C4-2B (cell line): Measurements from ENCODE around the gene ANK3.

ENCODE experiments used
- CTCF ChIP-seq: fragments of 450-650 bp; conservative IDR thresholded peaks from 2 replicates; pipeline ENCODE4 v1.5.1; 2017; ENCODE audit warnings: mild to moderate bottlenecking
- ZFX ChIP-seq: fragments of 450-650 bp; IDR thresholded peaks from 2 replicates; pipeline ENCODE4 v1.6.1; 2017

- no peak for TF ChIP-seq CTCF
- TF ChIP-seq ZFX: no peak
Observed at GRCh38 chr10:60414877-60415585, 25.4 kb upstream of the ANK3 start.
